ENCODE measurements around the gene SEC22C. TPM values are rescaled to one million over a fixed set of nuclear protein-coding genes. Genes with fewer than 3 reads are reported as not detected.
A peak's percentile ranks its signal among the peaks of the same experiment; 100 is the strongest.
"Not testable (repeated sequence)": the region's sequence is repeated elsewhere in the genome, so short reads cannot be mapped to it uniquely, and the experiment has no call there.

Gene SEC22C
- total and polyA plus RNA-seq, 5 donors: 20.2 to 29.9 (median 27.0) TPM

GRCh38 chr3:42600958-42601675 lies 19.4 kb upstream of the SEC22C start:
- WGBS: under 1% methylated on average over 31 of the region's 31 CpGs
- no peaks in the 10 kb centered on the region for H3K4me1 ChIP-seq (ENCODE audit: control insufficient read depth, insufficient read depth, low read length)
- H3K4me3 ChIP-seq (ENCODE audit: low read length): peak overlapping the region; percentile 76
- intact Hi-C loops (cut with DNase I): loop anchor here in 3 of 4 donors (10.0 kb wide), 2 partner anchors 54 to 144 kb away; partner anchors contain the start of gene ZBTB47 (in 2 of the 3)
- peak; percentile 75 to 85 (median 84) for DNase-seq
- no peaks in the 10 kb centered on the region for H3K27me3 ChIP-seq (ENCODE audit: control insufficient read depth, insufficient read depth)
- peak overlapping the region; percentile 93 for H3K27ac ChIP-seq (ENCODE audit: low read length)
- ATAC-seq: peak; percentile 56 to 81
- H3K9me3 ChIP-seq (ENCODE audit: control insufficient read depth, low read length): no peaks in the 10 kb centered on the region

- Histone ChIP-seq H3K9me3 (ENCODE audit: control insufficient read depth, low read length) (no peaks in the 10 kb centered on the region), H3K27me3 (ENCODE audit: control insufficient read depth, insufficient read depth) (no peaks in the 10 kb centered on the region), H3K27ac (ENCODE audit: low read length) (peak within 1 kb of the TSS; percentile 93), H3K4me1 (ENCODE audit: control insufficient read depth, insufficient read depth, low read length) (no peaks in the 10 kb centered on the region), H3K4me3 (ENCODE audit: low read length) (peak within 1 kb of the TSS; percentile 76)
- DNase-seq (peak; percentile 96 to 99 (median 99)), ATAC-seq (peak; percentile 96 to 97)
- under 1% methylated on average over 76 of the region's 76 CpGs for WGBS
- intact Hi-C loops (cut with DNase I): loop anchor here in 3 of 4 donors (10.0 kb wide), 2 partner anchors 54 to 144 kb away; partner anchors contain the start of gene ZBTB47 (in 2 of the 3)
Observed at GRCh38 chr3:42600111-42600957, 18.6 kb upstream of the SEC22C start, which contains the start of gene NKTR. TSS of gene NKTR (plus strand) at chr3:42600686. CDS start at chr3:42601007, 321 bp downstream.

- ATAC-seq; DNase-seq; H3K4me1 ChIP-seq (ENCODE audit: control insufficient read depth, insufficient read depth, low read length); H3K9me3 ChIP-seq (ENCODE audit: control insufficient read depth, low read length); H3K27me3 ChIP-seq (ENCODE audit: control insufficient read depth, insufficient read depth); H3K27ac ChIP-seq (ENCODE audit: low read length); H3K4me3 ChIP-seq (ENCODE audit: low read length); intact Hi-C loops (cut with DNase I): not testable (repeated sequence)
- WGBS: 97% methylated on average over 7 of the region's 7 CpGs
Observed at GRCh38 chr3:42597098-42597497, 15.3 kb upstream of the SEC22C start.

- no peaks in the 10 kb centered on the region for H3K9me3 ChIP-seq (ENCODE audit: control insufficient read depth, low read length)
- H3K4me3 ChIP-seq (ENCODE audit: low read length): no peak overlapping the region
- ATAC-seq (no peak), DNase-seq (no peak)
- 83% methylated on average over 4 of the region's 4 CpGs for WGBS
- no peaks in the 10 kb centered on the region for H3K27me3 ChIP-seq (ENCODE audit: control insufficient read depth, insufficient read depth)
- peaks cover 2% of the 10 kb centered on the region for H3K4me1 ChIP-seq (ENCODE audit: control insufficient read depth, insufficient read depth, low read length)
- no peak overlapping the region for H3K27ac ChIP-seq (ENCODE audit: low read length)
- intact Hi-C loops (cut with DNase I): no loop called here
Observed at GRCh38 chr3:42595682-42596081, 13.9 kb upstream of the SEC22C start.

GRCh38 chr3:42593635-42594034 lies 11.9 kb upstream of the SEC22C start:
- ATAC-seq: no peak
- Histone ChIP-seq H3K27me3 (ENCODE audit: control insufficient read depth, insufficient read depth) (no peaks in the 10 kb centered on the region), H3K9me3 (ENCODE audit: control insufficient read depth, low read length) (no peaks in the 10 kb centered on the region), H3K4me3 (ENCODE audit: low read length) (no peak overlapping the region), H3K27ac (ENCODE audit: low read length) (no peak overlapping the region), H3K4me1 (ENCODE audit: control insufficient read depth, insufficient read depth, low read length) (peaks cover 2% of the 10 kb centered on the region)
- no peak for DNase-seq
- intact Hi-C loops (cut with DNase I): no loop called here
- WGBS: 96% methylated on average over 1 of the region's 1 CpG

- 75% methylated on average over 4 of the region's 4 CpGs for WGBS
- no peak overlapping the region for H3K4me3 ChIP-seq (ENCODE audit: low read length)
- DNase-seq: no peak
- peaks cover 2% of the 10 kb centered on the region for H3K4me1 ChIP-seq (ENCODE audit: control insufficient read depth, insufficient read depth, low read length)
- ATAC-seq: no peak
- peak overlapping the region; percentile 59 for H3K27ac ChIP-seq (ENCODE audit: low read length)
- no peaks in the 10 kb centered on the region for H3K9me3 ChIP-seq (ENCODE audit: control insufficient read depth, low read length)
- no peaks in the 10 kb centered on the region for H3K27me3 ChIP-seq (ENCODE audit: control insufficient read depth, insufficient read depth)
- intact Hi-C loops (cut with DNase I): no loop called here
Observed at GRCh38 chr3:42591811-42592210, 10.0 kb upstream of the SEC22C start.

- DNase-seq: peak in 2 of 3 donors; percentile 65 to 68
- no peaks in the 10 kb centered on the region for H3K27me3 ChIP-seq (ENCODE audit: control insufficient read depth, insufficient read depth)
- H3K9me3 ChIP-seq (ENCODE audit: control insufficient read depth, low read length): no peaks in the 10 kb centered on the region
- peak overlapping the region; percentile 59 for H3K27ac ChIP-seq (ENCODE audit: low read length)
- peak overlapping the region; percentile 80 for H3K4me3 ChIP-seq (ENCODE audit: low read length)
- intact Hi-C loops (cut with DNase I): no loop called here
- H3K4me1 ChIP-seq (ENCODE audit: control insufficient read depth, insufficient read depth, low read length): peaks cover 2% of the 10 kb centered on the region
- ATAC-seq: peak; percentile 3 to 46
- 8% methylated on average over 44 of the region's 44 CpGs for WGBS
Observed at GRCh38 chr3:42590989-42591756, 9.4 kb upstream of the SEC22C start.

- Histone ChIP-seq H3K27ac (ENCODE audit: low read length) (no peak overlapping the region), H3K27me3 (ENCODE audit: control insufficient read depth, insufficient read depth) (no peaks in the 10 kb centered on the region), H3K9me3 (ENCODE audit: control insufficient read depth, low read length) (no peaks in the 10 kb centered on the region), H3K4me3 (ENCODE audit: low read length) (no peak overlapping the region), H3K4me1 (ENCODE audit: control insufficient read depth, insufficient read depth, low read length) (peaks cover 2% of the 10 kb centered on the region)
- intact Hi-C loops (cut with DNase I): loop anchor here in 1 of 4 donors (10.0 kb wide), 1 partner anchor 155 kb away; no protein-coding TSS in a partner anchor
- no peak for ATAC-seq
- no peak for DNase-seq
- 94% methylated on average over 20 of the region's 20 CpGs for WGBS
Observed at GRCh38 chr3:42589382-42590109, 7.8 kb upstream of the SEC22C start.

- no peak for ATAC-seq
- no peak overlapping the region for H3K27ac ChIP-seq (ENCODE audit: low read length)
- 77% methylated on average over 5 of the region's 5 CpGs for WGBS
Observed at GRCh38 chr3:42588625-42589024, 6.9 kb upstream of the SEC22C start.

More at GRCh38 chr3:42588625-42589024, 6.9 kb upstream of the SEC22C start:
- peaks cover 2% of the 10 kb centered on the region for H3K4me1 ChIP-seq (ENCODE audit: control insufficient read depth, insufficient read depth, low read length)
- no peaks in the 10 kb centered on the region for H3K9me3 ChIP-seq (ENCODE audit: control insufficient read depth, low read length)
- DNase-seq: no peak
- H3K27me3 ChIP-seq (ENCODE audit: control insufficient read depth, insufficient read depth): no peaks in the 10 kb centered on the region
- intact Hi-C loops (cut with DNase I): loop anchor here in 1 of 4 donors (10.0 kb wide), 1 partner anchor 156 kb away; no protein-coding TSS in a partner anchor
- H3K4me3 ChIP-seq (ENCODE audit: low read length): no peak overlapping the region

Measured in right cardiac atrium (tissue), 5 donors.